Spleen (tissue), 7 donors: ENCODE results near the gene PARVB.

Source experiments
- POLR2A ChIP-seq, 3 donors: fragments of 450-650 bp; IDR thresholded peaks; one replicate each; pipeline ENCODE4 v1.5.1; 2017; ENCODE audit warnings: antibody characterized with exemption in 3 of 3, mild to moderate bottlenecking in 1 of 3
- POLR2AphosphoS5 ChIP-seq, 3 donors: sonication (generic); formaldehyde crosslinking; IDR thresholded peaks; one replicate each; pipeline ENCODE4 v1.5.1; 2017; ENCODE audit warnings: antibody characterized with exemption in 3 of 3
- TF ChIP-seq, protein P1 (sequence below), 11 experiments: fragments of 200-600 bp in 7 of 11; fragments of 450-650 bp in 4 of 11; sonication (generic) in 4 of 11; IDR thresholded peaks in 8 of 11; conservative IDR thresholded peaks in 3 of 11; 1 replicate in 7 of 11; 2 replicates in 4 of 11; pipeline versions ENCODE4 v1.4.0 to v1.8.0; 2016 to 2021; ENCODE audit warnings: antibody characterized with exemption in 11 of 11, inconsistent platforms in 4 of 11, mild to moderate bottlenecking in 1 of 11
- donor health status: DM: no; HTN: no; CAD: no; lungs with moderate emphysema.
- donor health status: DM: no; HTN: no; CAD: no.
- donor health status: DM: no; HTN: no; CAD: no.

DNA sequence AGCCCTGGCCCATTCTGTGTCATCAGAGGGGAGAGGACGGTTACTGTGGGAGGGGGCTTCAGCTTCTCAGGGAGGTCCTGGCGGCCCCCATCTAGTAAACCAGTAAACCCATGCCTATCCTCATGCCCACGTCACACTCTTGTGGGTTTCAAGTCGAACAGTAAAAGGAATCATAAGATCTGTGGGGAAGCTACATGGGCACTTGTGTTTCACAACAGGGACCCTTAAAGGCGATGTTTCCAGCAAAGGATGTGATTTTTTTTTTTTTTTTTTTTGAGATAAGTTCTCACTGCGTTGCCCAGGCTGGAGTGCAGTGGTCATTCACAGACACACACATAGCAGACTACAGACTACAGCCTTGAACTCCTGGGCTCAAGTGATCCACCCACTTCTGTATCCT lies 147.5 kb downstream of the PARVB start:
- TF ChIP-seq, protein P1, sequence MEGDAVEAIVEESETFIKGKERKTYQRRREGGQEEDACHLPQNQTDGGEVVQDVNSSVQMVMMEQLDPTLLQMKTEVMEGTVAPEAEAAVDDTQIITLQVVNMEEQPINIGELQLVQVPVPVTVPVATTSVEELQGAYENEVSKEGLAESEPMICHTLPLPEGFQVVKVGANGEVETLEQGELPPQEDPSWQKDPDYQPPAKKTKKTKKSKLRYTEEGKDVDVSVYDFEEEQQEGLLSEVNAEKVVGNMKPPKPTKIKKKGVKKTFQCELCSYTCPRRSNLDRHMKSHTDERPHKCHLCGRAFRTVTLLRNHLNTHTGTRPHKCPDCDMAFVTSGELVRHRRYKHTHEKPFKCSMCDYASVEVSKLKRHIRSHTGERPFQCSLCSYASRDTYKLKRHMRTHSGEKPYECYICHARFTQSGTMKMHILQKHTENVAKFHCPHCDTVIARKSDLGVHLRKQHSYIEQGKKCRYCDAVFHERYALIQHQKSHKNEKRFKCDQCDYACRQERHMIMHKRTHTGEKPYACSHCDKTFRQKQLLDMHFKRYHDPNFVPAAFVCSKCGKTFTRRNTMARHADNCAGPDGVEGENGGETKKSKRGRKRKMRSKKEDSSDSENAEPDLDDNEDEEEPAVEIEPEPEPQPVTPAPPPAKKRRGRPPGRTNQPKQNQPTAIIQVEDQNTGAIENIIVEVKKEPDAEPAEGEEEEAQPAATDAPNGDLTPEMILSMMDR (IDR thresholded peaks at IDR 0.05 in 8 of 11, conservative IDR thresholded peaks at IDR 0.05 in 3 of 11), result no peak
- no peak for TF ChIP-seq POLR2A (IDR thresholded peaks at IDR 0.05)
- no peak for TF ChIP-seq POLR2AphosphoS5 (IDR thresholded peaks at IDR 0.05)
